Cardiac muscle cell (in vitro differentiated cells and primary cell): ENCODE measurements around the gene FREM3. TPM values are rescaled to one million over a fixed set of nuclear protein-coding genes. Genes with fewer than 3 reads are reported as not detected.

ENCODE experiments used
- DNase-seq, 2 donors: peaks; one replicate each; pipeline versions ENCODE4 v3.0.0 to v3.0.0-alpha.2; 2010 to 2017; ENCODE audit warnings: low read depth in 1 of 2, low spot score in 1 of 2
- H3K27ac ChIP-seq: fragments of 200-600 bp; sonication (generic); 2 replicates; pipeline ENCODE4 v1.5.1; 2016
- H3K27me3 ChIP-seq: fragments of 200-600 bp; sonication (generic); 2 replicates; pipeline ENCODE4 v1.6.0; 2016; ENCODE audit warnings: control low read depth
- H3K36me3 ChIP-seq: fragments of 200-600 bp; sonication (generic); 2 replicates; pipeline ENCODE4 v1.5.1; 2016; ENCODE audit warnings: control low read depth
- H3K4me1 ChIP-seq: fragments of 200-600 bp; sonication (generic); 2 replicates; pipeline ENCODE4 v1.8.1; 2017; ENCODE audit warnings: low read depth, mild to moderate bottlenecking, mixed run types
- H3K4me3 ChIP-seq: fragments of 200-600 bp; sonication (generic); 2 replicates; pipeline ENCODE4 v1.5.1; 2016; ENCODE audit warnings: mild to moderate bottlenecking
- H3K9me3 ChIP-seq: fragments of 200-600 bp; sonication (generic); 2 replicates; pipeline ENCODE4 v1.5.1; 2017; ENCODE audit warnings: low read depth, mild to moderate bottlenecking, control low read depth
- CTCF ChIP-seq: IDR thresholded peaks from 2 replicates; pipeline ENCODE4 v1.5.1; 2012; ENCODE audit warnings: low read depth, mild to moderate bottlenecking, low read length
- polyA plus RNA-seq: library from polyadenylated mRNA; unstranded; fragments of >200 nt; fragmentation: Nextera tagmentation; extraction: Ambion mirVana; gene quantifications from 2 replicates; pipeline ENCODE4 v1.2.1, GENCODE V29; 2016
- total RNA-seq: library from RNA; depleted of rRNA; stranded (reverse); fragments of >200 nt; gene quantifications from 2 replicates; pipeline ENCODE4 v1.2.3, GENCODE V29; 2016

The FREM3 gene
- total and polyA plus RNA-seq, 2 experiments from 2014 or later, result not detected

GRCh38 chr4:143598816-143599215 is 101.7 kb downstream of the FREM3 start:
- DNase-seq, result no peak
- Histone ChIP-seq H3K27ac (no peak overlapping the region), H3K9me3 (no peaks in the 10 kb centered on the region), H3K27me3 (no peaks in the 10 kb centered on the region), H3K4me1 (no peaks in the 10 kb centered on the region), H3K36me3 (no peaks in the 10 kb centered on the region), H3K4me3 (no peak overlapping the region)
- TF ChIP-seq CTCF, result no peak

- H3K9me3 ChIP-seq, result no peaks in the 10 kb centered on the region
- H3K4me3 ChIP-seq, result no peak overlapping the region
- H3K4me1 ChIP-seq, result no peaks in the 10 kb centered on the region
- TF ChIP-seq CTCF, result no peak
- no peak for DNase-seq
- H3K27ac ChIP-seq, result no peak overlapping the region
- no peaks in the 10 kb centered on the region for H3K36me3 ChIP-seq
- H3K27me3 ChIP-seq, result no peaks in the 10 kb centered on the region
Observed at GRCh38 chr4:143597276-143597675, 103.2 kb downstream of the FREM3 start.

GRCh38 chr4:143587703-143588102 is 112.8 kb downstream of the FREM3 start:
- Histone ChIP-seq H3K4me1 (no peaks in the 10 kb centered on the region), H3K9me3 (no peaks in the 10 kb centered on the region), H3K27ac (no peak overlapping the region), H3K27me3 (no peaks in the 10 kb centered on the region), H3K36me3 (no peaks in the 10 kb centered on the region), H3K4me3 (no peak overlapping the region)
- DNase-seq, result peak in 1 of 2 donors; percentile 31
- no peak for TF ChIP-seq CTCF

GRCh38 chr4:143586080-143586479 is 114.4 kb downstream of the FREM3 start:
- no peak for TF ChIP-seq CTCF
- Histone ChIP-seq H3K4me1 (no peaks in the 10 kb centered on the region), H3K27me3 (no peaks in the 10 kb centered on the region), H3K36me3 (no peaks in the 10 kb centered on the region), H3K27ac (no peak overlapping the region), H3K9me3 (no peaks in the 10 kb centered on the region), H3K4me3 (no peak overlapping the region)
- DNase-seq, result peak in 1 of 2 donors; percentile 38

- no peaks in the 10 kb centered on the region for H3K9me3 ChIP-seq
- no peak overlapping the region for H3K27ac ChIP-seq
- H3K27me3 ChIP-seq, result no peaks in the 10 kb centered on the region
- no peak overlapping the region for H3K4me3 ChIP-seq
- no peak for TF ChIP-seq CTCF
- no peaks in the 10 kb centered on the region for H3K36me3 ChIP-seq
- H3K4me1 ChIP-seq, result no peaks in the 10 kb centered on the region
- DNase-seq, result no peak
Observed at GRCh38 chr4:143585548-143585947, 114.9 kb downstream of the FREM3 start.
